ENCODE results near the gene RUNX3.
A peak's percentile ranks its signal among the peaks of the same experiment; 100 is the strongest.

Gene RUNX3

GRCh38 chr1:24904731-24905354, 25.2 kb downstream of the RUNX3 start:
- peak overlapping the region; percentile 97 for H2AK5ac ChIP-seq (ENCODE audit: low read depth, low read length)
- H3K9me3 ChIP-seq (replicated peaks in 1 of 2; ENCODE audit: control insufficient read depth in 2 of 2, insufficient read depth in 1 of 2, low read depth in 1 of 2, low read length in 2 of 2): no peaks in the 10 kb centered on the region
- WGBS, 2 donors (ENCODE audit: extremely low coverage in 2 of 2, insufficient read length in 2 of 2, insufficient replicate concordance in 1 of 2): no CpG with 5 or more reads among the region's 11 CpGs
- H3K4me3 ChIP-seq (ENCODE audit: low read length in 2 of 2): no peak overlapping the region
- H3K4me1 ChIP-seq (ENCODE audit: control insufficient read depth in 2 of 2, insufficient read depth in 1 of 2, low read depth in 1 of 2, low read length in 2 of 2): peaks cover 0 to 3% of the 10 kb centered on the region in 2 donors
- H2BK120ac ChIP-seq (ENCODE audit: low read depth, low read length): no peak overlapping the region
- H3K23ac ChIP-seq (ENCODE audit: low read depth, low read length, poor library complexity): peak overlapping the region; percentile 89
- peak overlapping the region; percentile 66 for H2AFZ ChIP-seq (ENCODE audit: low read length)
- peak overlapping the region; percentile 86 for H3K14ac ChIP-seq (ENCODE audit: low read length)
- H3K4me2 ChIP-seq (ENCODE audit: insufficient read depth, low read length, poor library complexity, severe bottlenecking): no peak overlapping the region
- no peak overlapping the region for H2BK12ac ChIP-seq (ENCODE audit: low read length)
- H4K91ac ChIP-seq (ENCODE audit: low read depth, low read length, poor library complexity): no peak overlapping the region
- no peak overlapping the region for H3K27ac ChIP-seq (replicated peaks; ENCODE audit: low read length)
- H3K79me1 ChIP-seq (ENCODE audit: low read depth, low read length): peaks cover 3% of the 10 kb centered on the region
- DNase-seq (ENCODE audit: low spot score): no peak
- peak overlapping the region; percentile 79 for H2BK5ac ChIP-seq (ENCODE audit: low read length)
- H4K8ac ChIP-seq (ENCODE audit: low read depth, low read length): peak overlapping the region; percentile 29
- no peaks in the 10 kb centered on the region for H3K36me3 ChIP-seq (replicated peaks in 1 of 2; ENCODE audit: control insufficient read depth in 2 of 2, insufficient read depth in 2 of 2, low read length in 2 of 2)
- H3K4ac ChIP-seq (ENCODE audit: low read length): no peak overlapping the region
- no peak overlapping the region for H3K9ac ChIP-seq (ENCODE audit: low read depth, low read length, poor library complexity)
- peak overlapping the region; percentile 83 for H3K18ac ChIP-seq (ENCODE audit: low read length)
- H3K27me3 ChIP-seq (ENCODE audit: control insufficient read depth in 3 of 3, insufficient read depth in 3 of 3, low read depth in 1 of 3, low read length in 3 of 3): peaks cover 0 to 27% (median 0%) of the 10 kb centered on the region in 3 experiments
- H2BK15ac ChIP-seq (ENCODE audit: low read length): peak overlapping the region; percentile 92

GRCh38 chr1:24903955-24904730, 25.9 kb downstream of the RUNX3 start:
- no CpG with 5 or more reads among the region's 25 CpGs for whole genome bisulfite sequencing, 2 donors (ENCODE audit: extremely low coverage in 2 of 2, insufficient read length in 2 of 2, insufficient replicate concordance in 1 of 2)
- Histone ChIP-seq H3K27ac (replicated peaks; ENCODE audit: low read length) (no peak overlapping the region), H3K23ac (ENCODE audit: low read depth, low read length, poor library complexity) (no peak overlapping the region), H3K14ac (ENCODE audit: low read length) (no peak overlapping the region), H3K4ac (ENCODE audit: low read length) (peak overlapping the region; percentile 61), H3K27me3 (ENCODE audit: control insufficient read depth in 3 of 3, insufficient read depth in 3 of 3, low read depth in 1 of 3, low read length in 3 of 3) (peaks cover 0 to 33% (median 0%) of the 10 kb centered on the region in 3 experiments), H2BK15ac (ENCODE audit: low read length) (peak overlapping the region; percentile 92), H3K18ac (ENCODE audit: low read length) (peak overlapping the region; percentile 81), H4K8ac (ENCODE audit: low read depth, low read length) (no peak overlapping the region), H2BK120ac (ENCODE audit: low read depth, low read length) (peak overlapping the region; percentile 41), H3K9me3 (replicated peaks in 1 of 2; ENCODE audit: control insufficient read depth in 2 of 2, insufficient read depth in 1 of 2, low read depth in 1 of 2, low read length in 2 of 2) (no peaks in the 10 kb centered on the region), H3K4me3 (ENCODE audit: low read length in 2 of 2) (no peak overlapping the region), H3K9ac (ENCODE audit: low read depth, low read length, poor library complexity) (no peak overlapping the region), H4K91ac (ENCODE audit: low read depth, low read length, poor library complexity) (no peak overlapping the region), H2AK5ac (ENCODE audit: low read depth, low read length) (peak overlapping the region; percentile 86), H3K4me2 (ENCODE audit: insufficient read depth, low read length, poor library complexity, severe bottlenecking) (no peak overlapping the region), H3K79me1 (ENCODE audit: low read depth, low read length) (peaks cover 3% of the 10 kb centered on the region), H2BK5ac (ENCODE audit: low read length) (peak overlapping the region; percentile 79), H2BK12ac (ENCODE audit: low read length) (peak overlapping the region; percentile 75), H2AFZ (ENCODE audit: low read length) (peak overlapping the region; percentile 66), H3K36me3 (replicated peaks in 1 of 2; ENCODE audit: control insufficient read depth in 2 of 2, insufficient read depth in 2 of 2, low read length in 2 of 2) (no peaks in the 10 kb centered on the region), H3K4me1 (ENCODE audit: control insufficient read depth in 2 of 2, insufficient read depth in 1 of 2, low read depth in 1 of 2, low read length in 2 of 2) (peaks cover 0 to 3% of the 10 kb centered on the region in 2 donors)
- DNase-seq (ENCODE audit: low spot score): no peak

GRCh38 chr1:24903560-24903954, 26.5 kb downstream of the RUNX3 start:
- Histone ChIP-seq H3K27ac (replicated peaks; ENCODE audit: low read length) (no peak overlapping the region), H3K4me3 (ENCODE audit: low read length in 2 of 2) (peak overlapping the region in 1 of 2 donors; percentile 51), H2AFZ (ENCODE audit: low read length) (no peak overlapping the region), H3K9ac (ENCODE audit: low read depth, low read length, poor library complexity) (no peak overlapping the region), H3K4ac (ENCODE audit: low read length) (no peak overlapping the region), H3K36me3 (replicated peaks in 1 of 2; ENCODE audit: control insufficient read depth in 2 of 2, insufficient read depth in 2 of 2, low read length in 2 of 2) (no peaks in the 10 kb centered on the region), H3K23ac (ENCODE audit: low read depth, low read length, poor library complexity) (no peak overlapping the region), H2BK120ac (ENCODE audit: low read depth, low read length) (peak overlapping the region; percentile 41), H4K91ac (ENCODE audit: low read depth, low read length, poor library complexity) (no peak overlapping the region), H3K4me1 (ENCODE audit: control insufficient read depth in 2 of 2, insufficient read depth in 1 of 2, low read depth in 1 of 2, low read length in 2 of 2) (peaks cover 0 to 3% of the 10 kb centered on the region in 2 donors), H3K9me3 (replicated peaks in 1 of 2; ENCODE audit: control insufficient read depth in 2 of 2, insufficient read depth in 1 of 2, low read depth in 1 of 2, low read length in 2 of 2) (no peaks in the 10 kb centered on the region), H2BK15ac (ENCODE audit: low read length) (no peak overlapping the region), H3K4me2 (ENCODE audit: insufficient read depth, low read length, poor library complexity, severe bottlenecking) (no peak overlapping the region), H3K27me3 (ENCODE audit: control insufficient read depth in 3 of 3, insufficient read depth in 3 of 3, low read depth in 1 of 3, low read length in 3 of 3) (peaks cover 0 to 38% (median 0%) of the 10 kb centered on the region in 3 experiments), H2BK5ac (ENCODE audit: low read length) (peak overlapping the region; percentile 79), H2BK12ac (ENCODE audit: low read length) (no peak overlapping the region), H3K18ac (ENCODE audit: low read length) (peak overlapping the region; percentile 74), H4K8ac (ENCODE audit: low read depth, low read length) (no peak overlapping the region), H3K79me1 (ENCODE audit: low read depth, low read length) (peaks cover 3% of the 10 kb centered on the region), H2AK5ac (ENCODE audit: low read depth, low read length) (peak overlapping the region; percentile 86), H3K14ac (ENCODE audit: low read length) (no peak overlapping the region)
- no CpG with 5 or more reads among the region's 6 CpGs for WGBS, 2 donors (ENCODE audit: extremely low coverage in 2 of 2, insufficient read length in 2 of 2, insufficient replicate concordance in 1 of 2)
- DNase-seq (ENCODE audit: low spot score): no peak

- Histone ChIP-seq H3K79me1 (ENCODE audit: low read depth, low read length) (peaks cover 3% of the 10 kb centered on the region), H2BK12ac (ENCODE audit: low read length) (peak overlapping the region; percentile 67), H3K23ac (ENCODE audit: low read depth, low read length, poor library complexity) (no peak overlapping the region), H3K27ac (replicated peaks; ENCODE audit: low read length) (no peak overlapping the region), H3K4ac (ENCODE audit: low read length) (no peak overlapping the region), H3K9me3 (replicated peaks in 1 of 2; ENCODE audit: control insufficient read depth in 2 of 2, insufficient read depth in 1 of 2, low read depth in 1 of 2, low read length in 2 of 2) (no peaks in the 10 kb centered on the region), H3K36me3 (replicated peaks in 1 of 2; ENCODE audit: control insufficient read depth in 2 of 2, insufficient read depth in 2 of 2, low read length in 2 of 2) (no peaks in the 10 kb centered on the region), H3K4me2 (ENCODE audit: insufficient read depth, low read length, poor library complexity, severe bottlenecking) (no peak overlapping the region), H3K18ac (ENCODE audit: low read length) (no peak overlapping the region), H2BK5ac (ENCODE audit: low read length) (peak overlapping the region; percentile 56), H3K4me1 (ENCODE audit: control insufficient read depth in 2 of 2, insufficient read depth in 1 of 2, low read depth in 1 of 2, low read length in 2 of 2) (peaks cover 0 to 3% of the 10 kb centered on the region in 2 donors), H3K27me3 (ENCODE audit: control insufficient read depth in 3 of 3, insufficient read depth in 3 of 3, low read depth in 1 of 3, low read length in 3 of 3) (peaks cover 0 to 42% (median 0%) of the 10 kb centered on the region in 3 experiments), H2AFZ (ENCODE audit: low read length) (peak overlapping the region; percentile 43), H2BK15ac (ENCODE audit: low read length) (peak overlapping the region; percentile 38), H4K91ac (ENCODE audit: low read depth, low read length, poor library complexity) (no peak overlapping the region), H3K9ac (ENCODE audit: low read depth, low read length, poor library complexity) (no peak overlapping the region), H2BK120ac (ENCODE audit: low read depth, low read length) (no peak overlapping the region), H3K14ac (ENCODE audit: low read length) (no peak overlapping the region), H3K4me3 (ENCODE audit: low read length in 2 of 2) (no peak overlapping the region), H4K8ac (ENCODE audit: low read depth, low read length) (no peak overlapping the region), H2AK5ac (ENCODE audit: low read depth, low read length) (peak overlapping the region; percentile 67)
- no CpG with 5 or more reads among the region's 10 CpGs for WGBS, 2 donors (ENCODE audit: extremely low coverage in 2 of 2, insufficient read length in 2 of 2, insufficient replicate concordance in 1 of 2)
- no peak for DNase-seq (ENCODE audit: low spot score)
These were observed 27.0 kb downstream of the RUNX3 start for GRCh38 chr1:24903011-24903461.
